RCC 7860 (cell line): ENCODE data around the gene SLC18A2.
"Not testable (repeated sequence)": the region's sequence is repeated elsewhere in the genome, so short reads cannot be mapped to it uniquely, and the experiment has no call there.

Experiments used
- DNase-seq: peaks from one replicate; pipeline ENCODE4 v3.0.0-alpha.2; 2015; ENCODE audit warnings: low spot score
- FAIRE-seq: peaks from 2 replicates; lab custom pipeline; 2012; peaks lifted over from hg19 to GRCh38; lab: Jason Lieb, UNC

Gene SLC18A2

GRCh38 chr10:117240621-117241529, at the start of gene SLC18A2:
TSS of gene SLC18A2 (plus strand) at chr10:117241114. CDS start at chr10:117241694, 580 bp downstream.
- FAIRE-seq (no peak), DNase-seq (no peak)

GRCh38 chr10:117197189-117197588, 43.7 kb upstream of the SLC18A2 start, which contains the start of gene KCNK18:
TSS of gene KCNK18 (plus strand) at chr10:117197489. CDS start at chr10:117197489, 0 bp downstream.
- FAIRE-seq, result no peak
- no peak for DNase-seq

- FAIRE-seq (no peak), DNase-seq (no peak)
Observed at GRCh38 chr10:117198088-117198487, 42.8 kb upstream of the SLC18A2 start.

DNA sequence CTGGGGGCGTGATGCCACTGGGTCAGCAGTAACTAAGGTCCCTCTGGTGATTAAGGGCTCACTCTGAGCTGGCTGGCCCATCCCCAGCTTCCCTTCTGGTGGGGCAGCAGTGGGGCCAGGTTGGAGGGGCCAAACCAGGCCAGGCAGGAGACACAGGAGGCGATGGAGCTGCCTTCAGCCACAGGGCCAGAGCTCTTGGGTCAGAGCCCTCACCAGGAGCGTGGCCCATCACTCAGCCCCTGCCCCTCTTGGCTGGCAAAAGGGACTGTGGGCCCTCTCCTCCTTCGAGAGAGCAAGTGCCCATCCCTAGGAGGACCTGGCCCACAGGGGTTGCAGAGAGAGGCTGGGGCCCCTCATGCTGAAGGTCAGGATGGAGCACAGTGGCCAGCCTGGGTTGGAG, 39.1 kb upstream of the SLC18A2 start:
- DNase-seq (no peak), FAIRE-seq (no peak)

GRCh38 chr10:117204316-117204715, 36.6 kb upstream of the SLC18A2 start:
- FAIRE-seq (no peak), DNase-seq (no peak)

DNA sequence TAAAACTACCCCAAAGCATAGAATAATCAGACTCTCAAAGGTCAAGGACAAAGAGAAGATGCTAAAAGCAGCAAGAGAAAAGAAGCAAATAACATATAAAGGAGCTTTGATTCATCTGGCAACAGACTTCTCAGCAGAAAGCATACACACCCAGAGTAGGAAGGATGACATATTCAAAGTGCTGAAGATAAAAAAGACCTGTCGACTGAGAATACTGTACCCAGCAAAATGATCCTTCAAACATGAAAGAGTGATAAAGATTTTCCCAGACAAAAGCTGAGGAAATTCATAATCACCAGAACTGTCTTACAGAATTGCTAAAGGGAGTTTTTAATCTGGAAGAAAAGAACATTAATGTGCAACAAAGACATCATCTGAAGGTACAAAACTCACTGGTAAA, 28.7 kb upstream of the SLC18A2 start:
- DNase-seq, result no peak
- FAIRE-seq, result no peak

DNA sequence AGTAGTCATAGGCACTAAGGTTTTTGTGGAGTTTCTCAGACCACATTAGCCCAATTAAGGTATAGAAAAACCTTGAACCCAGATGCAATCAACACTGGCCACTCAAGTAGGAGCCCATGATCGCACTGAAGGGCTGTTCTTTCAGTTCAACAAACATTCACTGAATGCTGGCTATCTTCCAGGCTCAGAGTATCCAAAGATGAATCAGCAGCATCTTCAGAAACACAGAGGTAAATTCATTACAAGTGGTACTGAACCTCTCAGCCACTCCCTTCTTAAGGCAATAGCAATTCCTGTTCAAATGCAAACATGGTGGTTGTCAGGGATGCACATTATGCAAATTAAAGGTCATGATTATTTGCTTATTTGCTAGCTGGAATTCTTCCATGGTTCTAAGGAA, 26.5 kb upstream of the SLC18A2 start:
- FAIRE-seq, result no peak

DNA sequence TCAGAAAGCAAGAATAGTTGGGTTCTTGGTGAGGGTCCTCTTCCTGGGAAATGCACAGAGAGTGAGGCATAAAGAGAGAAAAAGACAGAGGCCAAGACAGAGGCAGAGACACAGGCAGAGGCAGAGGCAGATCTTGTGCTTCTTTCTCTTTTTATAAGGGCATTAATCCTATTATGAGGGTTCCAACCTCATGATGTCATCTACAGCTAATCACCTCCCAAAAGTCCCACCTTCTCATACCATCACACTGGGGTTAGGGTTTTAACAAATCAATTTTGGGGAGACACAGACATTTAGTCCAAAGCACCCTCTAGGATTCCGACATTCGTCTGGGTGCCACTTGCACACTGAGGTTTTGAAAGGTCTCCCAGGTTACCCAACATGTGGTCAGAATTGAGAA, 25.8 kb upstream of the SLC18A2 start:
- DNase-seq, result no peak
- FAIRE-seq, result no peak

More for the DNA sequence above, 26.5 kb upstream of the SLC18A2 start:
- DNase-seq, result peak; percentile 21

GRCh38 chr10:117216028-117216427, 24.9 kb upstream of the SLC18A2 start:
- no peak for FAIRE-seq
- DNase-seq, result no peak

GRCh38 chr10:117216611-117217195, 24.2 kb upstream of the SLC18A2 start:
- FAIRE-seq (no peak), DNase-seq (peak; percentile 26)

- DNase-seq, result no peak
- no peak for FAIRE-seq
Observed at GRCh38 chr10:117217196-117217761, 23.6 kb upstream of the SLC18A2 start.

DNA sequence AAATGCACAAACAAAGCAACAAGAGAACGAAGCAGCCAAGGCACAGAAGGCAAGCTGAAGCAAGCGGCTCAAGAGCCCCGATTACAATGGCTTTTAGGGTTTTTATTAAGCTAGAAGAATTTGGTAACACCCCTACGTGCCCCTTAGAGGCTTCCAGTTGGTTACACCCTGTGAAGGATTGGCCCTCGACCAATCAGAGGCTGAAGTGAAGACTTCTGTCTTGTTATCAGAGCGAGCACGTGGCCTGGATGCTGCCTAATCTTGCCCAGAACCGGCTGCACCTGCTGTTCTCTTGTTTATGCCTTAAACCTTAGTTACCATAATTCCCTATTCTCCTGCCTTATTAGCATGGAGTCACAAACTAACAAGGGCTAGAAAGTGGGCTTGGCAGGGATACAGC, 22.3 kb upstream of the SLC18A2 start:
- FAIRE-seq (no peak), DNase-seq (no peak)

- FAIRE-seq, result peak; percentile 62
- DNase-seq, result peak; percentile 95
Observed at GRCh38 chr10:117221156-117221711, 19.7 kb upstream of the SLC18A2 start.

DNA sequence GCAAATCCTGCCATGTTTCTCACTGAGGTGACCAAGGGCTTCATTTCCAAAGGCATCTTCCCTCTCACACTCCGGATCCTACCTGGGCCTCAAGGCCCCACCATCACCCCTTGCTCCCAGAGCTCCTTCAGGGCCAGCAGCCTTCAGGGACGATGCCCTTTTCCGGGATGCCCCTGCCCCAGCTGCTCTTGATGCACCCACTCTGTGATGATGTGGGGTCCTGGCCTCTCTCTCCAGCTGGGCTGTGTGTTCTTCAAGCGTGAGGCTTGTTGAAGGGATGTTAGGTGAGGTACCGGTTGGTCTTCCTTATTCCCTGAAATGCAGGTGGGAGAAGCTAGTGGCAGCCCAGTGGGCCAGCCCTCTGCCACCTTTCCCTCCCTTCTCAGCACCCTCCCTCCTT, 18.4 kb upstream of the SLC18A2 start:
- FAIRE-seq, result no peak
- DNase-seq, result no peak

DNA sequence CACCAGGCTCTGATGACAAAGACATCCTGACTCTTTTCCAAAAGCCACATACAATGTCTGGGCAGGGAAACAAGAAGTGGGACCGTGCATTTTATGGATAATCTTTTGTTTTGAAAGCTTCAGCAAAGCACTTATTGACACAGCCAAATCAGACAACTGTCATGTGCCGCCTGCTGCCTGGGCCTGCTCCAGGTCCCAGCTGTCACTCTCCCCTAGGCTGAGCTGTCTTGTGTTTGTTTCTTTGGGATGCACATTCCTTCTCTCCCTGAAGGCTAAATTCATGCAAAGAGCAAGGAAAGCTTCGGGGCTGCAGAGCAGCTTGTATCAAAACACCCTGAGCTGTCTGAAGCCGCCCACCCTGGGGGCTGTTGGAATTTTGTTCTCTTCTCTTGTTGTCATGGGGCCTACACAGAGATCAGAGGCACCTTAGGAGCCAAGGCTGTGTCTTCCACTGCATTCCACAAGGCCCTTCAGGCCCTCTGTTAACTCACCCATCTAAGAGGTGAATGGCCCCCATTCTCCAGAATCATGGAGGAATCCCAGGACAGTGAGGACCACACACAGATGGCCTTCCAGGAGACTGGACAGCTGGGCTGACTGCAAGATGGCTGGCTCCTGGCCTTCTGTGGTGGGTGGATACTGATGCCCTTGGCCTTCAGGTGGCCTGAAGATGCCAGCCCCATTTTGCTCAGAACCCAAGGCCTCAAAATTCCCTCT, 17.8 kb upstream of the SLC18A2 start:
- DNase-seq (no peak), FAIRE-seq (no peak)

GRCh38 chr10:117223693-117224430, 17.1 kb upstream of the SLC18A2 start:
- no peak for DNase-seq
- FAIRE-seq, result no peak

DNA sequence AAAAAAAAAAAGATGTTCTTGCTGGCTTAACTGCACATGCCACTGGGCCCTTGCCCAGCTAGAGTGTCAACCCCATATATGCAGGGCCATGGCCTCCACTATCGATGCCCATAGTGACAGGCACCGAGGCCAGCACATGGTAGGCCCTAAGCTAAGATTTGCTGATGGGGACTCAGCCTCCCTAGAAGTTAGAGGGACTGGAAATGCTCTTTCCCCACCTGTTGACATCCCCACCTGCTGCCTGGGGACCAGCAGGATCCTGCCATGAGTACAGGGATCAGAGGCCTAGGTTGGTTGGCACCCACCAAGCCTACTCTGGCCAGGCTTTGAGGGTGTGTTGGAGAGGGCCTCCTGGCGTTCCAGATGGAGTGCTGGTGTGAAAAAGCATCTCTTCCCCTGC, 16.0 kb upstream of the SLC18A2 start:
- no peak for FAIRE-seq
- no peak for DNase-seq

DNA sequence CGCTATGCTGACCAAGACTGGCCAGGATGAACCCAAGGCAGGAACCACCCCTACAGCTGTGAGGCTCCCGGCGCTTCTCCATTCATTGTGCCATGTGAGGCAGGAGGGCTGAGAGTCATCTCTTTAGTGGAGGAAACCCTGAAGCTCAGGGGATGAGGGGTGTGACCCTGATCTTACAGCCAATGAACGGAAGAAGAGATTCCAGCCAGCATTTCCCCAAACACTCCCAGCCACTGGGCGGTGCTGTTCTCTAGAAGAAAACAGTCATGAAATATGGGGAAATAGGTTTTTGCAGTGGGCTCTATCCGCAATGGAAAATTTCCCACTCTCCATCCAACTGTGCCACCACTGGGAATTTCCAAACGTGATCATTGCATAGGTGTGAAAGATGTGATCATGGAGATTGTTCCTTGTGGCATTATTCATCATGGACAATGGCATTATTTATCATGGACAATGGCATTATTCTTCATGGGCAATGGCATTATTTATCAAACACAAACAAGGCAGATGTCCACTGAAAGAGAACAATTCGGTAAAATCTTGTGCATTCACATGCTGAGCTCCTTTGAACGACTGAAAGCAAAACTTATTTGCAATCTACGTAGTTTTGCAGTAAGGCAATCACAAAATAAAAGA, 14.0 kb upstream of the SLC18A2 start:
- DNase-seq, result peak; percentile 21
- no peak for FAIRE-seq

- DNase-seq (no peak), FAIRE-seq (no peak)
Observed at GRCh38 chr10:117228210-117228609, 12.7 kb upstream of the SLC18A2 start.

DNA sequence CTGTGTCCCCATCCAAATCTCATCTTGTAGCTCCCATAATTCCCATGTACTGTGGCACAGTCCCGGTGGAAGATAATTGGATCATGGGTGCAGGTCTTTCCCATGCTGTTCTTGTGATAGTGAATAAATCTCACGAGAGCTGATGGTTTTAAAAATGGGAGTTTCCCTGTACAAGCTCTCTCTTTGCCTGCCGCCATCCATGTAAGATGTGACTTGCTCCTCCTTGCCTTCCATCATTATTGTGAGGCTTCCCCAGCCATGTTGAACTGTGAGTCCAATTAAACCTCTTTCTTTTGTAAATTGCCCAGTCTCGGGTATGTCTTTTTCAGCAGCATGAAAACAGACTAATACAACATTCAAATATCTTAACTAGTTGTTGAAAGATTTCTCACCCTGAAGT, 10.8 kb upstream of the SLC18A2 start:
- DNase-seq, FAIRE-seq: not testable (repeated sequence)
